D721Med (cell line): ENCODE results near the gene MYO16.

Experiments
- DNase-seq: peaks from one replicate; pipeline ENCODE4 v3.0.0; 2011; ENCODE audit warnings: low spot score; ENCODE audit not compliant: insufficient read length
- FAIRE-seq: peaks from 2 replicates; lab custom pipeline; 2011; peaks lifted over from hg19 to GRCh38; lab: Jason Lieb, UNC
- TF ChIP-seq, protein P1 (sequence below): IDR thresholded peaks from 2 replicates; pipeline ENCODE4 v1.5.1; 2012; ENCODE audit warnings: mild to moderate bottlenecking, control low read depth; ENCODE audit not compliant: insufficient read depth; ENCODE audit errors: missing control alignments

Gene MYO16

GRCh38 chr13:109226631-109227030 is 597.2 kb downstream of the MYO16 start:
- no peak for DNase-seq
- TF ChIP-seq, protein P1, sequence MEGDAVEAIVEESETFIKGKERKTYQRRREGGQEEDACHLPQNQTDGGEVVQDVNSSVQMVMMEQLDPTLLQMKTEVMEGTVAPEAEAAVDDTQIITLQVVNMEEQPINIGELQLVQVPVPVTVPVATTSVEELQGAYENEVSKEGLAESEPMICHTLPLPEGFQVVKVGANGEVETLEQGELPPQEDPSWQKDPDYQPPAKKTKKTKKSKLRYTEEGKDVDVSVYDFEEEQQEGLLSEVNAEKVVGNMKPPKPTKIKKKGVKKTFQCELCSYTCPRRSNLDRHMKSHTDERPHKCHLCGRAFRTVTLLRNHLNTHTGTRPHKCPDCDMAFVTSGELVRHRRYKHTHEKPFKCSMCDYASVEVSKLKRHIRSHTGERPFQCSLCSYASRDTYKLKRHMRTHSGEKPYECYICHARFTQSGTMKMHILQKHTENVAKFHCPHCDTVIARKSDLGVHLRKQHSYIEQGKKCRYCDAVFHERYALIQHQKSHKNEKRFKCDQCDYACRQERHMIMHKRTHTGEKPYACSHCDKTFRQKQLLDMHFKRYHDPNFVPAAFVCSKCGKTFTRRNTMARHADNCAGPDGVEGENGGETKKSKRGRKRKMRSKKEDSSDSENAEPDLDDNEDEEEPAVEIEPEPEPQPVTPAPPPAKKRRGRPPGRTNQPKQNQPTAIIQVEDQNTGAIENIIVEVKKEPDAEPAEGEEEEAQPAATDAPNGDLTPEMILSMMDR, result no peak
- no peak for FAIRE-seq

GRCh38 chr13:109227344-109227940 is 598.0 kb downstream of the MYO16 start:
- TF ChIP-seq, protein P1, result no peak
- DNase-seq (no peak), FAIRE-seq (no peak)

DNA sequence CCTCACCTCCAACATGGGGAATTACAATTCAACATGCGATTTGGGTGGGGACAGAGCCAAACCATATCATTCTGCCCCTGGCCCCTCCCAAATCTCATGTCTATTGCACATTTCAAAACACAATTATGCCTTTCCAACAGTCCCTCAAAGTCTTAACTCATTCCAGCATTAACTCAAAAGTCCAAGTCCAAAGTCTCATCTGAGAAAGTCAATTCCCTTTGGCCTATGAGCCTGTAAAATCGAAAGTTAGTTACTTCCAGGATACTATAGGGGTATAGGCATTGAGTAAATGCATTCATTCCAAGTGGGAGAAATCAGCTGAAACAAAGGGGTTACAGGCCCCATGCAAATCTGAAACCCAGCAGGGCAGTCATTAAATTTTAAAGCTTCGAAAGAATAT is 598.8 kb downstream of the MYO16 start:
- TF ChIP-seq, protein P1, result no peak
- DNase-seq (no peak), FAIRE-seq (no peak)

DNA sequence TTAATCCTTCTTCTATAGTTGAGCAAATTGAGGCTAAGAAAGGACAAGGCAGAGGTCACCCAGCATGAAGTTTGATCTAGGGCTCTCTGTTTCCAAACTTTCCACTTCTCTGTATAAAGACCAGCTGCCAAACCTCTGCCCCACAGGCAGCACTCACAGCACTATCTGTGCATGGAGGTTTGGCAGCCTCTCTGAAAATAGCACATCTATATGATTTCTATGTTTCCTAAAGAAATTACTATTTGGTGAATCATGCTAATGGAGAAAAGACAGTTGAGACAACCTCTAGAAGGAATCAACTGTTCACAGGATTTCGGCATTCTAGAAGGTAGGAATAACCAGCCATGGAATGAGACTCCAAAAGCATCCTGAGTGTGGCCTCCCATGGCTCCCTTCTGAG is 602.5 kb downstream of the MYO16 start:
- DNase-seq, result no peak
- no peak for FAIRE-seq
- TF ChIP-seq, protein P1, result no peak

DNA sequence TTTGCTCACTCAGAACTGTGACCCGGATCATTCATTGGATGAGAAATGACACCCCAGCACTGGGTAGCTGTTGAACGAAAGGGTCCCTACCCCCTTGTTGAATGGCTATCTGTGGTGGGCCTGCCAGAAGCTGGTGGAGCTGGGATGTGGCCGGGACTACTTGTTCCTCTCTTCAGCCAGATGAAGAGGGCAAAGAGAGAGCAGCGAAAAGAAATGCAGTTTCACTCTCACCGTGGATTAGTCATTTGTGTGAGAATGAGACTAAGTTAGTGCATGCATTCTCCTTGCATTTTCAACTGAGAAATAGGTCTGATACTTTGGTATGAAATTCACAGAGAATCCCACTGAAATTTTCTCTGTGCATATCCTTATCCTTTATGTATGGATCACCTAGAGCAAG is 603.9 kb downstream of the MYO16 start:
- FAIRE-seq (no peak), DNase-seq (no peak)
- TF ChIP-seq, protein P1, result no peak

GRCh38 chr13:109235901-109236300 is 606.5 kb downstream of the MYO16 start:
- TF ChIP-seq, protein P1, result no peak
- no peak for DNase-seq
- FAIRE-seq, result no peak

DNA sequence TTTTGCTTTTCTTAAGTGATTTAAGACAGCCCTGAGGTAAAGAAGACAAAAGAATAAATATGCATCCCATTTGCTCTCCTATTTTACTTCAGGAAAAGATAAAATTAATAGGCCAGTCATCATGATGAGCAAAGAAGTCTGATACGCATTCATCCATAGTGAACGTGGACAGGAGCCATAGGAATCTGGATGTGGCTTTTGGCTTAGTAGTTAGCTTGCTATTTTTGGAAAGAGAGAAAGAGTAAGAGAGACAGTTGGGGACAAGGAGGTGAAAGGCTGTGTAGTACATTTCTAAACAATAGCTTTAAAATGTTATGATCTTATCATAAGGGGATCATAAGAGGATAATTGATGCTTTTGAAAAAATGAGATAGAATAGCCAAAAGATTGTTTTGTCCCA is 611.7 kb downstream of the MYO16 start:
- DNase-seq (no peak), FAIRE-seq (no peak)
- TF ChIP-seq, protein P1, result no peak
